Loucy (cell line): ENCODE results near the gene NEK8.

Source experiments
- H2AFZ ChIP-seq: fragments of 200-600 bp; sonication (generic); 2 replicates; pipeline ENCODE4 v1.6.0; 2016; ENCODE audit warnings: antibody characterized with exemption, mild to moderate bottlenecking, low read length, moderate library complexity
- H3F3A ChIP-seq: fragments of 200-600 bp; 2 replicates; pipeline ENCODE4 v1.6.0; 2016; ENCODE audit warnings: antibody characterized with exemption, low read depth, mild to moderate bottlenecking
- H3K27me3 ChIP-seq: fragments of 200-600 bp; sonication (generic); 2 replicates; pipeline ENCODE4 v1.6.1; 2014; ENCODE audit warnings: low read length, mild to moderate bottlenecking; ENCODE audit not compliant: insufficient read depth, poor library complexity, severe bottlenecking
- H3K36me3 ChIP-seq: fragments of 200-600 bp; sonication (generic); 2 replicates; pipeline ENCODE4 v1.6.1; 2016; ENCODE audit warnings: low read length; ENCODE audit not compliant: insufficient read depth
- H3K4me1 ChIP-seq: fragments of 200-600 bp; sonication (generic); 2 replicates; pipeline ENCODE4 v1.5.1; 2014; ENCODE audit warnings: low read length, mild to moderate bottlenecking; ENCODE audit not compliant: insufficient read depth, poor library complexity, severe bottlenecking
- H3K4me2 ChIP-seq: fragments of 200-600 bp; sonication (generic); 2 replicates; pipeline ENCODE4 v1.6.0; 2014; ENCODE audit warnings: antibody characterized with exemption, low read length, low read depth, mild to moderate bottlenecking; ENCODE audit not compliant: poor library complexity, severe bottlenecking
- H3K4me3 ChIP-seq: fragments of 200-600 bp; sonication (generic); 2 replicates; pipeline ENCODE4 v1.5.1; 2014; ENCODE audit warnings: low read length, mild to moderate bottlenecking, mixed read lengths; ENCODE audit not compliant: poor library complexity, severe bottlenecking
- H3K79me2 ChIP-seq: fragments of 200-600 bp; sonication (generic); 2 replicates; pipeline ENCODE4 v1.6.1; 2014; ENCODE audit warnings: low read length; ENCODE audit not compliant: insufficient read depth
- H3K9ac ChIP-seq: fragments of 200-600 bp; sonication (generic); 2 replicates; pipeline ENCODE4 v1.6.0; 2014; ENCODE audit warnings: mild to moderate bottlenecking, low read depth, low read length, moderate library complexity; ENCODE audit not compliant: poor library complexity, severe bottlenecking
- H3K9me2 ChIP-seq: fragments of 200-600 bp; sonication (generic); replicated peaks from 2 replicates; pipeline ENCODE4 v1.6.1; 2016; ENCODE audit warnings: low read depth, low read length, mixed read lengths
- H3K9me3 ChIP-seq: fragments of 200-600 bp; sonication (generic); 2 replicates; pipeline ENCODE4 v1.6.1; 2014; ENCODE audit warnings: mild to moderate bottlenecking, antibody characterized with exemption, low read length, low read depth; ENCODE audit not compliant: insufficient read depth
- H4K20me1 ChIP-seq: fragments of 200-600 bp; sonication (generic); 2 replicates; pipeline ENCODE4 v1.6.0; 2014; ENCODE audit warnings: antibody characterized with exemption, low read length, mild to moderate bottlenecking; ENCODE audit not compliant: insufficient read depth, poor library complexity, severe bottlenecking
- EZH2phosphoT487 ChIP-seq: fragments of 200-600 bp; IDR thresholded peaks from 2 replicates; pipeline ENCODE4 v1.6.1; 2018; ENCODE audit warnings: antibody characterized with exemption, mild to moderate bottlenecking, moderate library complexity, borderline replicate concordance
- TF ChIP-seq, protein P1 (sequence below): fragments of 200-600 bp; sonication (generic); conservative IDR thresholded peaks from 2 replicates; pipeline ENCODE4 v1.5.1; 2014; ENCODE audit warnings: mild to moderate bottlenecking, antibody characterized with exemption, low read length

The NEK8 gene

DNA sequence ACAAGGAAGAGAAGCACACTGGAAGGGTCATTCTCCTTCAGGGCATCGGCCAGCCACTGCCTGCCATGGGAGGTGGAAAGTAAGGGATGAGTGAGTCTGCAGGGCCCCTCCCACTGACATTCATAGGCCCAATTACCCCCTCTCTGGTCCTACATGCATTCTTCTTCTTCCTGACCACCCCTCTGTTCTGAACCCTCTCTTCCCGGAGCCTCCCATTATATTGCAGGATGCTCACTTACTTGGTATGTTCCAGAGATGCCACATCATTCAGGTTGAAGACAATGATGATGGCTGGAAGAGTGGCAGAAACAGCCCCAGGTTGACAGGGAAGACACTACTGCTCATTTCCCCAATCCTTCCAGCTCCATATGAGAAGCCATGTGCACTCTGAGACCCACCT, 13.4 kb upstream of the NEK8 start:
- H3K4me1 ChIP-seq, result peaks cover 8% of the 10 kb centered on the region
- no peak overlapping the region for H3K4me2 ChIP-seq
- peaks cover 2% of the 10 kb centered on the region for H4K20me1 ChIP-seq
- H3F3A ChIP-seq, result 0 out of 2 replicates have a peak, but pooled peaks cover 3% of the 10 kb centered on the region
- H3K27me3 ChIP-seq, result peaks cover 2% of the 10 kb centered on the region
- no peaks in the 10 kb centered on the region for H3K9me3 ChIP-seq
- H2AFZ ChIP-seq, result no peak overlapping the region
- H3K79me2 ChIP-seq, result peaks cover 10% of the 10 kb centered on the region
- no peaks in the 10 kb centered on the region for H3K9me2 ChIP-seq
- TF ChIP-seq, protein P1, sequence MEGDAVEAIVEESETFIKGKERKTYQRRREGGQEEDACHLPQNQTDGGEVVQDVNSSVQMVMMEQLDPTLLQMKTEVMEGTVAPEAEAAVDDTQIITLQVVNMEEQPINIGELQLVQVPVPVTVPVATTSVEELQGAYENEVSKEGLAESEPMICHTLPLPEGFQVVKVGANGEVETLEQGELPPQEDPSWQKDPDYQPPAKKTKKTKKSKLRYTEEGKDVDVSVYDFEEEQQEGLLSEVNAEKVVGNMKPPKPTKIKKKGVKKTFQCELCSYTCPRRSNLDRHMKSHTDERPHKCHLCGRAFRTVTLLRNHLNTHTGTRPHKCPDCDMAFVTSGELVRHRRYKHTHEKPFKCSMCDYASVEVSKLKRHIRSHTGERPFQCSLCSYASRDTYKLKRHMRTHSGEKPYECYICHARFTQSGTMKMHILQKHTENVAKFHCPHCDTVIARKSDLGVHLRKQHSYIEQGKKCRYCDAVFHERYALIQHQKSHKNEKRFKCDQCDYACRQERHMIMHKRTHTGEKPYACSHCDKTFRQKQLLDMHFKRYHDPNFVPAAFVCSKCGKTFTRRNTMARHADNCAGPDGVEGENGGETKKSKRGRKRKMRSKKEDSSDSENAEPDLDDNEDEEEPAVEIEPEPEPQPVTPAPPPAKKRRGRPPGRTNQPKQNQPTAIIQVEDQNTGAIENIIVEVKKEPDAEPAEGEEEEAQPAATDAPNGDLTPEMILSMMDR, result no peak
- TF ChIP-seq EZH2phosphoT487, result no peak
- no peak overlapping the region for H3K9ac ChIP-seq
- H3K36me3 ChIP-seq, result no peaks in the 10 kb centered on the region
- H3K4me3 ChIP-seq, result no peak overlapping the region

DNA sequence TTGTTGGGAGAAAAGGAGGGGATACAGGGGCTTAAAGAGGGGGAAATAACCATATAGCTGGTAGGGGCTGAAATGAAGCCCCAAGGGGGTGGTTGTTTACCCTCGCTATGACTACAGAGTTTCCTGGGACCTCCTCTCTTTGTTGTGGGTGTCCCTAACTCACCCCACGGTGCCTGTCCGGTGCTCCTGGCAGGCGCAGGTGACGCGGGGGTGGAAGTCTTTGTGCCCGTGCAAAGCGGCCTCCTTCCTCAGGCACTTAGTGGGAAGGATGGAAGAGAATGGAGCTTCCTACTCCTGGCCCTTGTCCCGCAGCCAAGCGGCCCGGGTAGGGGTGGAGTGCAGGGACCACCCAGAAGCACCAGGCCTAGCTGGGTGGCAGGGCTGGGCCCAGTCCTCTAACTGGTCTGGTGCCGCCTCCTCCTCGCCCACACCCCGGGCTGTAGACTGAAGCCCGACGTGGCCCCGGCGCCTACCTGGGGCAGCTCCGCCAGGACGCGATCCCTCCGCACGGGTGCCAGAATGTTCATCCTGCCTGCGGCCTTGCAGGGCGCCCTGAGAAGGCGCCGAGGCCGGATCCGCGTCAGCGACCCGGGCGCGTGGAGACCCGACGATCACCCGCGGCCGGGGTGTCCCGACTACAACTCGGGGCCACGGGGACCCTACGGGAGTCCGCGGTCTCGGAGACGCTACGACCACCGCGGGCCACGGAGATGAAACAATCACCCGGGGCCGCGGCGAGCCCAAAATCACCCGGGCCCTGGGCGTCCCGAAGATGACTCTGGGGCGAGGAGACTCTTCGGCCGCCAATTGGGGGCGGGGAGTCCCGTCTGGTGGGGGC, 11.6 kb upstream of the NEK8 start:
- peaks cover 20% of the 10 kb centered on the region for H4K20me1 ChIP-seq
- H2AFZ ChIP-seq, result no peak overlapping the region
- no peaks in the 10 kb centered on the region for H3K9me2 ChIP-seq
- H3K79me2 ChIP-seq, result peaks cover 22% of the 10 kb centered on the region
- peaks cover 13% of the 10 kb centered on the region; the same call in 1 of the 2 replicates for H3K36me3 ChIP-seq
- no peak overlapping the region for H3K9ac ChIP-seq
- H3K27me3 ChIP-seq, result peaks cover 6% of the 10 kb centered on the region
- H3K4me2 ChIP-seq, result no peak overlapping the region
- TF ChIP-seq, protein P1, result no peak
- TF ChIP-seq EZH2phosphoT487, result no peak
- no peaks in the 10 kb centered on the region for H3K9me3 ChIP-seq
- H3F3A ChIP-seq, result no peaks in the 10 kb centered on the region
- H3K4me1 ChIP-seq, result peaks cover 17% of the 10 kb centered on the region
- H3K4me3 ChIP-seq, result no peak overlapping the region

DNA sequence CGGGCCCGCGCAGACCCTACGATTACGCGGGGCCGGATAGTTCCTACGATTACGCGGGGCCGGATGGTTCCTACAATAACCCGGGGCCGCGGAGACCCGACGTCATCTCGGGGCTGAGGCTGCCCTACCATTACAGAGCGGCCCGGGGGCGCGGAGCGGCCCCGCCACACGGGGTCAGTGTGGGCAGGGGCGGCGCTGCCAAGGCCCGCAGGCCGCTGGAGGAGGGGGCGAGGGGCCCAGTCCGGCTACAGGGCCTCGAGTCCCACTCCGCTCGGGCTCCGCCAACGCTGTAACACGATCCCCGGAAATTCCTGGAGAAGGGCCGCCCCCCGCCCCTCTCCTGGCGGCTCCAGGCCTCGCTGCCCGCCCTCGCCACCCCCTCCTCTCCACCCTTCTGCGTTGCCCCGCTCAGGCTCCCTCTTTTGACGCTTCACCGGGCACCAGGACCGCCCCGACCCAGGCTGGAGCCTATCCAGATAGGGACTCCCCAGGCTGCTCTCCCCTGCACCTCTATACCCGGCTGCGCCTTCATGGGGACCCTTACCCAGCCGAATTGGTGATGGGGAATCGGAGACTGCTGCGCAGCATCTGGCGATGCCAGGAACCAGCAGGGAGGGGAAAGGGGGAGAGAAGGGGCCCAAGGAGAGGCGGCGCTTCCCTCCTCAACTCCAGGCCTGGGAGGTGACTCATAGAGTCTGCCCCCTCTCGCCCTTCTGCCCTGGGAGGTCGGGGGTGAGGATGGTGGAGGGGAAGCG, 10.8 kb upstream of the NEK8 start, which contains the start of gene RAB34:
RAB34 (minus strand) TSS at position 291 of the 755 bp plus-strand sequence. CDS start 602 bp downstream, outside the sequence.
- TF ChIP-seq, protein P1, result no peak
- TF ChIP-seq EZH2phosphoT487, result no peak
- no peaks in the 10 kb centered on the region for H3K9me3 ChIP-seq
- H3K4me2 ChIP-seq, result no peak within 1 kb of the TSS
- no peaks in the 10 kb centered on the region for H3K9me2 ChIP-seq
- peaks cover 21% of the 10 kb centered on the region; the same call in 1 of the 2 replicates for H3K36me3 ChIP-seq
- H3K27me3 ChIP-seq, result peaks cover 6% of the 10 kb centered on the region
- H2AFZ ChIP-seq, result no peak within 1 kb of the TSS
- no peaks in the 10 kb centered on the region for H3F3A ChIP-seq
- H3K4me1 ChIP-seq, result peaks cover 21% of the 10 kb centered on the region
- H3K79me2 ChIP-seq, result peaks cover 30% of the 10 kb centered on the region
- no peak within 1 kb of the TSS for H3K9ac ChIP-seq
- H3K4me3 ChIP-seq, result no peak within 1 kb of the TSS
- H4K20me1 ChIP-seq, result peaks cover 28% of the 10 kb centered on the region
